HL-60 (cell line): ENCODE data around the gene PDPN.

Experiments
- DNase-seq, 2 experiments: peaks; one replicate each; pipeline ENCODE4 v3.0.0-alpha.2; 2010 to 2020; ENCODE audit warnings: low read depth in 1 of 2, low spot score in 1 of 2
- H3K27ac ChIP-seq: fragments of 250-450 bp; sonication (Bioruptor Pico); replicated peaks from 2 replicates; pipeline ENCODE4 v1.5.1; 2020; ENCODE audit warnings: mild to moderate bottlenecking, moderate library complexity
- H3K27me3 ChIP-seq: fragments of 250-450 bp; sonication (Bioruptor Pico); 2 replicates; pipeline ENCODE4 v1.5.1; 2021; ENCODE audit warnings: mild to moderate bottlenecking, moderate library complexity; ENCODE audit not compliant: insufficient read depth, poor library complexity, severe bottlenecking
- H3K4me3 ChIP-seq: replicated peaks from 2 replicates; pipeline ENCODE4 v1.5.1; 2011; ENCODE audit warnings: mild to moderate bottlenecking, control low read depth, low read length; ENCODE audit not compliant: insufficient read depth
- CTCF ChIP-seq: IDR thresholded peaks from one replicate; pipeline ENCODE4 v1.5.1; 2011; ENCODE audit warnings: low read length, control low read depth, inconsistent platforms; ENCODE audit not compliant: insufficient read depth
- GABPA ChIP-seq: IDR thresholded peaks from 2 replicates; pipeline ENCODE4 v1.6.1; 2012; ENCODE audit warnings: low read depth
- POLR2AphosphoS5 ChIP-seq: IDR thresholded peaks from 2 replicates; pipeline ENCODE4 v1.6.1; 2012; ENCODE audit warnings: low read depth
- SPI1 ChIP-seq: IDR thresholded peaks from 2 replicates; pipeline ENCODE4 v1.6.1; 2012; ENCODE audit warnings: low read depth, mild to moderate bottlenecking, borderline replicate concordance
- TF ChIP-seq, protein P1 (sequence below): IDR thresholded peaks from 2 replicates; pipeline ENCODE4 v1.6.1; 2012; ENCODE audit warnings: low read depth; ENCODE audit not compliant: insufficient replicate concordance

The PDPN gene

DNA sequence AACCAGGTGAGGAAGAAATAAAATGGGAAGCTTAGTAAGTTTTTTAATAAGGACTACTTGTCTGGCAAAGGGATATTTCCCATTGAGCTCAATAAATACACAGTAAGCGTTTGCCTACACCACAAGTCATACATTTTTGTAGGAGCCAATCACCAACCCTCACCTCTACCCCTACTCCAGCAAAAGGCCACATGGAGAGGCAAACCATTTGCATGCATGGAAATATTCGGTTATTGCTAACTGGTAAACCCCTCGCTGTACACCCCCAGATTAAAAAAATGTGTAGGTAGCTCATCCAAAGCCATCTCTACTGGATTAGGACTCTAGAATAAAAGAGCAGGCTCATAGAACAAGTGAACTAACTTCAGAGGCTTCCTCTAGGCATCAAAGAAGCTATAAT lies 21.1 kb downstream of the PDPN start:
- Histone ChIP-seq H3K27ac (no peak overlapping the region), H3K4me3 (no peak overlapping the region), H3K27me3 (no peaks in the 10 kb centered on the region)
- DNase-seq, result no peak
- TF ChIP-seq GABPA (no peak), SPI1 (no peak), POLR2AphosphoS5 (no peak), CTCF (no peak)
- TF ChIP-seq, protein P1, sequence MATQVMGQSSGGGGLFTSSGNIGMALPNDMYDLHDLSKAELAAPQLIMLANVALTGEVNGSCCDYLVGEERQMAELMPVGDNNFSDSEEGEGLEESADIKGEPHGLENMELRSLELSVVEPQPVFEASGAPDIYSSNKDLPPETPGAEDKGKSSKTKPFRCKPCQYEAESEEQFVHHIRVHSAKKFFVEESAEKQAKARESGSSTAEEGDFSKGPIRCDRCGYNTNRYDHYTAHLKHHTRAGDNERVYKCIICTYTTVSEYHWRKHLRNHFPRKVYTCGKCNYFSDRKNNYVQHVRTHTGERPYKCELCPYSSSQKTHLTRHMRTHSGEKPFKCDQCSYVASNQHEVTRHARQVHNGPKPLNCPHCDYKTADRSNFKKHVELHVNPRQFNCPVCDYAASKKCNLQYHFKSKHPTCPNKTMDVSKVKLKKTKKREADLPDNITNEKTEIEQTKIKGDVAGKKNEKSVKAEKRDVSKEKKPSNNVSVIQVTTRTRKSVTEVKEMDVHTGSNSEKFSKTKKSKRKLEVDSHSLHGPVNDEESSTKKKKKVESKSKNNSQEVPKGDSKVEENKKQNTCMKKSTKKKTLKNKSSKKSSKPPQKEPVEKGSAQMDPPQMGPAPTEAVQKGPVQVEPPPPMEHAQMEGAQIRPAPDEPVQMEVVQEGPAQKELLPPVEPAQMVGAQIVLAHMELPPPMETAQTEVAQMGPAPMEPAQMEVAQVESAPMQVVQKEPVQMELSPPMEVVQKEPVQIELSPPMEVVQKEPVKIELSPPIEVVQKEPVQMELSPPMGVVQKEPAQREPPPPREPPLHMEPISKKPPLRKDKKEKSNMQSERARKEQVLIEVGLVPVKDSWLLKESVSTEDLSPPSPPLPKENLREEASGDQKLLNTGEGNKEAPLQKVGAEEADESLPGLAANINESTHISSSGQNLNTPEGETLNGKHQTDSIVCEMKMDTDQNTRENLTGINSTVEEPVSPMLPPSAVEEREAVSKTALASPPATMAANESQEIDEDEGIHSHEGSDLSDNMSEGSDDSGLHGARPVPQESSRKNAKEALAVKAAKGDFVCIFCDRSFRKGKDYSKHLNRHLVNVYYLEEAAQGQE, result no peak

- no peak overlapping the region for H3K27ac ChIP-seq
- no peak overlapping the region for H3K4me3 ChIP-seq
- no peak for DNase-seq
- no peaks in the 10 kb centered on the region for H3K27me3 ChIP-seq
- no peak for TF ChIP-seq GABPA
- TF ChIP-seq, protein P1, result no peak
- no peak for TF ChIP-seq CTCF
- TF ChIP-seq POLR2AphosphoS5, result no peak
- TF ChIP-seq SPI1, result no peak
These were observed 21.5 kb downstream of the PDPN start for GRCh38 chr1:13605159-13605558.

DNA sequence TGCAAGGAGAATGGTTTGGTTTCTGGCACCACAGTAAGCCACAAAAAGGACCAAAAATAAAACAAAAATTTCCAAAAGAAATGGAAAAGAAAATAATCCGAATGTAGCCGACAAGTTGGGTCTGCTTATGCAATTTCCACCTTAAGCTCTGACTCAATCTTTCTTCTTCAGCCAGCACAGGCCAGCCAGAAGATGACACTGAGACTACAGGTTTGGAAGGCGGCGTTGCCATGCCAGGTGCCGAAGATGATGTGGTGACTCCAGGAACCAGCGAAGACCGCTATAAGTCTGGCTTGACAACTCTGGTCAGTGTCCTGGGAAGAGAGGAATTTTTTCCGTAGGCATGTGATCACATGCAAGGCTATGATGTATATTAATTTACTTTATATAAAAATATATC lies 23.4 kb downstream of the PDPN start:
- DNase-seq, result no peak
- H3K4me3 ChIP-seq, result no peak overlapping the region
- H3K27ac ChIP-seq, result no peak overlapping the region
- H3K27me3 ChIP-seq, result no peaks in the 10 kb centered on the region
- no peak for TF ChIP-seq POLR2AphosphoS5
- TF ChIP-seq CTCF, result no peak
- no peak for TF ChIP-seq SPI1
- TF ChIP-seq GABPA, result no peak
- TF ChIP-seq, protein P1, result no peak
